Smooth muscle cell (in vitro differentiated cells): ENCODE measurements around the gene SEC23A. TPM values are rescaled to one million over a fixed set of nuclear protein-coding genes. Genes with fewer than 3 reads are reported as not detected.

Source experiments
- DNase-seq: peaks from one replicate; lab custom pipeline; 2025; ENCODE audit not compliant: unreplicated experiment; lab: John Stamatoyannopoulos, UW
- H2AFZ ChIP-seq: fragments of 200-600 bp; sonication (generic); 2 replicates; pipeline ENCODE4 v1.6.0; 2016; ENCODE audit warnings: antibody characterized with exemption, low read depth, mild to moderate bottlenecking
- H3F3A ChIP-seq: fragments of 200-600 bp; sonication (generic); 2 replicates; pipeline ENCODE4 v1.6.0; 2017; ENCODE audit warnings: antibody characterized with exemption, low read depth
- H3K27ac ChIP-seq: fragments of 200-600 bp; sonication (generic); 2 replicates; pipeline ENCODE4 v1.5.1; 2016; ENCODE audit warnings: low read depth, mild to moderate bottlenecking
- H3K27me3 ChIP-seq: fragments of 200-600 bp; sonication (generic); 2 replicates; pipeline ENCODE4 v1.6.1; 2016; ENCODE audit warnings: low read depth, mild to moderate bottlenecking
- H3K36me3 ChIP-seq: fragments of 200-600 bp; sonication (generic); 2 replicates; pipeline ENCODE4 v1.5.1; 2016; ENCODE audit warnings: low read depth
- H3K4me1 ChIP-seq: fragments of 200-600 bp; sonication (generic); 2 replicates; pipeline ENCODE4 v1.5.1; 2016; ENCODE audit warnings: low read depth
- H3K4me2 ChIP-seq: fragments of 200-600 bp; sonication (generic); 2 replicates; pipeline ENCODE4 v1.6.0; 2016; ENCODE audit warnings: mild to moderate bottlenecking
- H3K4me3 ChIP-seq: fragments of 200-600 bp; sonication (generic); 2 replicates; pipeline ENCODE4 v1.5.1; 2016; ENCODE audit warnings: mild to moderate bottlenecking
- H3K79me2 ChIP-seq: fragments of 200-600 bp; sonication (generic); 2 replicates; pipeline ENCODE4 v1.6.0; 2016; ENCODE audit warnings: low read depth, mild to moderate bottlenecking
- H3K9ac ChIP-seq: fragments of 200-600 bp; sonication (generic); 2 replicates; pipeline ENCODE4 v1.6.0; 2016; ENCODE audit warnings: low read depth
- H3K9me3 ChIP-seq: fragments of 200-600 bp; sonication (generic); replicated peaks from 2 replicates; pipeline ENCODE4 v1.5.1; 2016; ENCODE audit warnings: low read depth
- H4K20me1 ChIP-seq: fragments of 200-600 bp; sonication (generic); 2 replicates; pipeline ENCODE4 v1.6.0; 2016; ENCODE audit warnings: low read depth
- CTCF ChIP-seq: fragments of 200-600 bp; sonication (generic); IDR thresholded peaks from 2 replicates; pipeline ENCODE4 v1.5.1; 2017; ENCODE audit warnings: borderline replicate concordance, mild to moderate bottlenecking, antibody characterized with exemption; ENCODE audit not compliant: insufficient read depth, poor library complexity, severe bottlenecking
- WGBS: methylation state at CpG from one replicate; pipeline ENCODE4 v1.1.7; 2016; ENCODE audit warnings: low lambda C conversion rate; 5-methylcytosine and 5-hydroxymethylcytosine counted together
- polyA plus RNA-seq: library from polyadenylated mRNA; unstranded; fragments of >200 nt; fragmentation: Nextera tagmentation; extraction: Ambion mirVana; gene quantifications from 2 replicates; pipeline ENCODE4 v1.2.1, GENCODE V29; 2016
- total RNA-seq: library from RNA; depleted of rRNA; stranded (reverse); fragments of >200 nt; gene quantifications from 2 replicates; pipeline ENCODE4 v1.2.3, GENCODE V29; 2014

The SEC23A gene
- total and polyA plus RNA-seq, 2 experiments from 2014 or later: 151 to 220 TPM

DNA sequence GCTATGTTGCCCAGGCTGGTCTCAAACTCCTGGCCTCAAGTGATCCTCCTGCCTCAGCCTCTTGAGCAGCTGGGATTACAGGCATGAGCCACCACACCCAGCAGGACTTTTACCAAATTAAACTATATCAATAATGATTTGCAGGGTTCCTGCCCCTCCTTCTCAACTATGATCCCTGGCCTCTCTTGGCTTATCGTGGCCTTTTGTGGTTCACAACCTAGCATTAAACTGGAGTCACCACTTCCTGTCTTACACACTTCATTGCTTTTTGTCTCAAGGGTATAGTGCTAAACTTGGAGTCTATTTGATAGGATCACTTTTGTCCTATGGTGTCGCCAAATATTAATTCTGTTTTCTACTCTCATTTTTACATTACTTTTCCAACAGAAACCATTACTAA lies 64.5 kb downstream of the SEC23A start:
- no peak for DNase-seq
- Histone ChIP-seq H3K4me1 (peaks cover 4% of the 10 kb centered on the region), H2AFZ (no peak overlapping the region), H3K27me3 (no peaks in the 10 kb centered on the region), H3K9ac (no peak overlapping the region), H3K4me2 (no peak overlapping the region), H3K9me3 (no peaks in the 10 kb centered on the region), H3K79me2 (peaks cover 6% of the 10 kb centered on the region), H3K4me3 (no peak overlapping the region), H3K36me3 (peaks cover 60% of the 10 kb centered on the region), H3K27ac (no peak overlapping the region), H3F3A (peaks cover 14% of the 10 kb centered on the region), H4K20me1 (peaks cover 72% of the 10 kb centered on the region)
- 97% methylated on average over 2 of the region's 2 CpGs for WGBS
- TF ChIP-seq CTCF: no peak

DNA sequence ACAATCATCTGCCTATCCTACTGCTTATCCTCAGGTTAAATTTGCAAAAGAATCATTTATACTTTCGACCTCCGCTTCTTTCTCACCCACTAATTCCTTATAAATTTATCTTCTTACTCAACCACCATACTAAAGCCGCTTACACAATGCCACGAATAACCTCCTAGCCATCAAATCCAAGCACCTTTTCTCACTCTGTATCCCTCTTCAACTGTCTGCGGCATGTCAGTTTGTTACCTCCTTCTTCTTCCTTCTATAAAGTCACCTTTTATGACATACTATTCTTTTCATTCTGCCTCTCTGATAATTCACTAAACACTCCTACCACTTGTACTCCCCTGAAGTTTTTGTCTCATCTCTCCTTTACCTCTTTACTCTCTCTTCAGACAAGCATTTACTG lies 66.3 kb downstream of the SEC23A start:
- Histone ChIP-seq H3K9ac (no peak overlapping the region), H4K20me1 (peaks cover 71% of the 10 kb centered on the region), H2AFZ (no peak overlapping the region), H3F3A (peaks cover 17% of the 10 kb centered on the region), H3K4me2 (no peak overlapping the region), H3K4me3 (no peak overlapping the region), H3K4me1 (peaks cover 13% of the 10 kb centered on the region), H3K9me3 (no peaks in the 10 kb centered on the region), H3K36me3 (peaks cover 62% of the 10 kb centered on the region), H3K27ac (no peak overlapping the region), H3K27me3 (no peaks in the 10 kb centered on the region), H3K79me2 (peaks cover 6% of the 10 kb centered on the region)
- no peak for DNase-seq
- no peak for TF ChIP-seq CTCF
- WGBS: 100% methylated on average over 5 of the region's 5 CpGs

GRCh38 chr14:39035336-39035735 lies 67.7 kb downstream of the SEC23A start:
- H3K9me3 ChIP-seq: no peaks in the 10 kb centered on the region
- peaks cover 13% of the 10 kb centered on the region for H3K4me1 ChIP-seq
- peaks cover 64% of the 10 kb centered on the region for H4K20me1 ChIP-seq
- peaks cover 6% of the 10 kb centered on the region for H3K79me2 ChIP-seq
- no peak overlapping the region for H3K4me2 ChIP-seq
- H3F3A ChIP-seq: peaks cover 17% of the 10 kb centered on the region
- no peak overlapping the region for H3K27ac ChIP-seq
- no peak for TF ChIP-seq CTCF
- no peaks in the 10 kb centered on the region for H3K27me3 ChIP-seq
- H3K36me3 ChIP-seq: peaks cover 58% of the 10 kb centered on the region
- H2AFZ ChIP-seq: no peak overlapping the region
- no peak for DNase-seq
- H3K9ac ChIP-seq: no peak overlapping the region
- H3K4me3 ChIP-seq: no peak overlapping the region

DNA sequence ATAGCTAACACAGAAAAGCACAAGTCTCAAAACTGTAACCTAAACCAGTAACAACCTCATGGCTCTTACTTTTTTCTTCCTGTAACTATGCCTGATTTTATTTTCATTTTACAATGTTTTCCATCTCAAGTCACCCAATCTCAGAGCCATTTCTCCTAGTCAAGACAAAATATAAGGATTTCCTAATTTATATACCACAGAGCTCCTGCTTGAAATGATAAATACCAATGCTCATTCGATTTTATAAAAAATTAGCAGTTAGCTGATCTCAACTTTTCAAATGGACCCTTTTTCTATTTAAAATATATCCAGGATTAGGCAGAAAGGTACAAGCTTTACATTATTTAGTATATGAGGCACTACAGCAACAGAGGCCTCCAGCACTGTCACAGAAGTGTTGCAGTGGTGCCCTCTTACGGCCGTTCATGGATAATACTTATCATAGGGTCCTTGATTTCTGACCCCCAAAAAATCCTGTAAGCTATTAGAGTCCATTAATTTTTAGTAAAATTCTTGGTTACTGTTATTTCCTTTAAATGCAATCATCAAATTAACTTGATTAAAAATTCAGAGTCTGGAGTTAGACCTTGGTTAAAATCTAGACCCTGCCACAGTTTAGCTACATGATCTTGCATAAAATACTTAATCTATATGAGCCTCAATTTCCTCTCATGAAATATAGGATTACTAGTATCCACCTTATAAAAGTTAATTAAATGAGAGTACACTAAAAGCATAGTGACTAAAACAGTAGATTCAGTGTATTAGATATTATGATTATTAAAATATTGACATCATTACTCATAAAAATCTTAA lies 68.3 kb downstream of the SEC23A start:
- H3K27me3 ChIP-seq: no peaks in the 10 kb centered on the region
- peaks cover 55% of the 10 kb centered on the region for H3K36me3 ChIP-seq
- no peak overlapping the region for H3K4me3 ChIP-seq
- WGBS: 58% methylated on average over 3 of the region's 3 CpGs
- no peak for DNase-seq
- no peak overlapping the region for H2AFZ ChIP-seq
- no peaks in the 10 kb centered on the region for H3K9me3 ChIP-seq
- H3F3A ChIP-seq: peaks cover 17% of the 10 kb centered on the region
- no peak overlapping the region for H3K4me2 ChIP-seq
- peaks cover 58% of the 10 kb centered on the region for H4K20me1 ChIP-seq
- peaks cover 13% of the 10 kb centered on the region for H3K4me1 ChIP-seq
- H3K9ac ChIP-seq: no peak overlapping the region
- H3K27ac ChIP-seq: peak overlapping the region; percentile 60
- peak; percentile 22 for TF ChIP-seq CTCF
- peaks cover 4% of the 10 kb centered on the region for H3K79me2 ChIP-seq
